Fibroblast of lung (primary cell): Measurements from ENCODE around the gene OSBP. TPM values are rescaled to one million over a fixed set of nuclear protein-coding genes. Genes with fewer than 3 reads are reported as not detected.

Experiments used
- DNase-seq, 2 donors: peaks; one replicate each; pipeline versions ENCODE4 v3.0.0 to v3.0.0-alpha.2; 2010; ENCODE audit warnings: low read depth in 2 of 2
- H2AFZ ChIP-seq: 2 replicates; pipeline ENCODE4 v1.5.1; 2012; ENCODE audit warnings: low read length, control low read depth, inconsistent platforms
- H3K27ac ChIP-seq: 2 replicates; pipeline ENCODE4 v1.5.1; 2011; ENCODE audit warnings: low read length, control low read depth; ENCODE audit not compliant: insufficient read depth
- H3K27me3 ChIP-seq: 2 replicates; pipeline ENCODE4 v1.5.1; 2011; ENCODE audit warnings: mild to moderate bottlenecking, low read length; ENCODE audit not compliant: control insufficient read depth, insufficient read depth
- H3K36me3 ChIP-seq: 2 replicates; pipeline ENCODE4 v1.5.1; 2011; ENCODE audit warnings: low read length; ENCODE audit not compliant: control insufficient read depth, insufficient read depth
- H3K4me1 ChIP-seq: 2 replicates; pipeline ENCODE4 v1.5.1; 2011; ENCODE audit warnings: low read length; ENCODE audit not compliant: control insufficient read depth, insufficient read depth; ENCODE audit errors: extremely low read depth
- H3K4me2 ChIP-seq: 2 replicates; pipeline ENCODE4 v1.5.1; 2011; ENCODE audit warnings: low read length, control low read depth; ENCODE audit not compliant: insufficient read depth; ENCODE audit errors: extremely low read depth
- H3K4me3 ChIP-seq, 4 experiments: fragments of 200-600 bp in 1 of 4; sonication (generic) in 1 of 4; replicated peaks in 1 of 4; 2 replicates each; pipeline ENCODE4 v1.5.1; 2011 to 2016; ENCODE audit warnings: low read length in 4 of 4, low read depth in 3 of 4, mild to moderate bottlenecking in 3 of 4, control low read depth in 2 of 4, inconsistent platforms in 1 of 4, mixed read lengths in 1 of 4; ENCODE audit not compliant: insufficient read depth in 1 of 4; ENCODE audit errors: control extremely low read depth in 1 of 4
- H3K79me2 ChIP-seq: 2 replicates; pipeline ENCODE4 v1.5.1; 2012; ENCODE audit warnings: mild to moderate bottlenecking, low read length, inconsistent platforms; ENCODE audit not compliant: control insufficient read depth, insufficient read depth
- H3K9ac ChIP-seq: 2 replicates; pipeline ENCODE4 v1.5.1; 2011; ENCODE audit warnings: mild to moderate bottlenecking, low read length, control low read depth; ENCODE audit not compliant: insufficient read depth
- H3K9me3 ChIP-seq: 2 replicates; pipeline ENCODE4 v1.5.1; 2012; ENCODE audit warnings: low read depth, low read length; ENCODE audit not compliant: control insufficient read depth, insufficient read depth
- H4K20me1 ChIP-seq: 2 replicates; pipeline ENCODE4 v1.5.1; 2011; ENCODE audit warnings: low read length; ENCODE audit not compliant: control insufficient read depth, insufficient read depth; ENCODE audit errors: extremely low read depth
- EZH2 ChIP-seq: IDR thresholded peaks from 2 replicates; pipeline ENCODE4 v1.5.1; 2012; ENCODE audit warnings: low read length, control low read depth, mild to moderate bottlenecking; ENCODE audit errors: missing control alignments
- polyA plus RNA-seq, 2 donors: library from polyadenylated mRNA; depleted of rRNA in 1 of 2; stranded (reverse) in 1 of 2; unstranded in 1 of 2; fragments of >200 nt; gene quantifications; 2 replicates each; pipeline ENCODE4 v1.2.1, GENCODE V29; 2011 to 2012; ENCODE audit warnings: missing spikeins in 1 of 2
- total RNA-seq: library from RNA; depleted of rRNA; stranded (reverse); fragments of >200 nt; gene quantifications from 2 replicates; pipeline ENCODE4 v1.2.1, GENCODE V29; 2014
- TF ChIP-seq, protein P1 (sequence below), 2 donors: IDR thresholded peaks in 1 of 2; conservative IDR thresholded peaks in 1 of 2; 1 replicate in 1 of 2; 2 replicates in 1 of 2; pipeline ENCODE4 v1.5.1; 2011 to 2012; ENCODE audit warnings: low read length in 2 of 2, control low read depth in 1 of 2, inconsistent platforms in 1 of 2, low read depth in 1 of 2, mild to moderate bottlenecking in 1 of 2

OSBP gene
- total and polyA plus RNA-seq, 2 donors (not counting 1 experiment from before 2014, with no cell fraction given) = 34.0 to 44.1 TPM

DNA sequence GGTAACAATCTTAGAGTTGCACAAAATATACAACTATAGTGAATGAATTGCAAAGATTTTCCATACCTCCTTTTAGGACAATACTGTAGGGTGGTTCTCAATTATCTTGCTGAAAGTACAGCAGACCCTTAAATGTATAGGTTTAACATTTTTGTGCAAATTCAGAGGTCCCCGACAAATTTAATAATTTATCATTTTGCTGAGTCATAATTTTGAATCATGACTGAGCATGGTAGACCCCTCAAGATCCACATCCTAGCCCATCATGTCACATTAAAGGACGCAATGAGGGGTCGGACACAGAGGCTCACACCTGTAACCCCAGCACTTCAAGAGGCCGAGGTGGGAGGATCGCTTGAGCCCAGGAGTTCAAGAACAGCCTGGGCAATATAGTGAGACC lies 43.5 kb downstream of the OSBP start:
- no peaks in the 10 kb centered on the region for H3K27me3 ChIP-seq
- H3K27ac ChIP-seq = no peak overlapping the region
- H3K36me3 ChIP-seq = peaks cover 5% of the 10 kb centered on the region
- no peak for DNase-seq
- no peak overlapping the region for H3K9ac ChIP-seq
- no peaks in the 10 kb centered on the region for H3K9me3 ChIP-seq
- no peaks in the 10 kb centered on the region for H4K20me1 ChIP-seq
- H2AFZ ChIP-seq = no peak overlapping the region
- H3K4me3 ChIP-seq = no peak overlapping the region
- TF ChIP-seq EZH2 = no peak
- TF ChIP-seq, protein P1, sequence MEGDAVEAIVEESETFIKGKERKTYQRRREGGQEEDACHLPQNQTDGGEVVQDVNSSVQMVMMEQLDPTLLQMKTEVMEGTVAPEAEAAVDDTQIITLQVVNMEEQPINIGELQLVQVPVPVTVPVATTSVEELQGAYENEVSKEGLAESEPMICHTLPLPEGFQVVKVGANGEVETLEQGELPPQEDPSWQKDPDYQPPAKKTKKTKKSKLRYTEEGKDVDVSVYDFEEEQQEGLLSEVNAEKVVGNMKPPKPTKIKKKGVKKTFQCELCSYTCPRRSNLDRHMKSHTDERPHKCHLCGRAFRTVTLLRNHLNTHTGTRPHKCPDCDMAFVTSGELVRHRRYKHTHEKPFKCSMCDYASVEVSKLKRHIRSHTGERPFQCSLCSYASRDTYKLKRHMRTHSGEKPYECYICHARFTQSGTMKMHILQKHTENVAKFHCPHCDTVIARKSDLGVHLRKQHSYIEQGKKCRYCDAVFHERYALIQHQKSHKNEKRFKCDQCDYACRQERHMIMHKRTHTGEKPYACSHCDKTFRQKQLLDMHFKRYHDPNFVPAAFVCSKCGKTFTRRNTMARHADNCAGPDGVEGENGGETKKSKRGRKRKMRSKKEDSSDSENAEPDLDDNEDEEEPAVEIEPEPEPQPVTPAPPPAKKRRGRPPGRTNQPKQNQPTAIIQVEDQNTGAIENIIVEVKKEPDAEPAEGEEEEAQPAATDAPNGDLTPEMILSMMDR (conservative IDR thresholded peaks at IDR 0.05 in 1 of 2, IDR thresholded peaks at IDR 0.05 in 1 of 2; ENCODE audit: low read depth in 1 of 2, low read length in 2 of 2) = no peak
- no peaks in the 10 kb centered on the region for H3K79me2 ChIP-seq
- no peak overlapping the region for H3K4me2 ChIP-seq
- peaks cover 17% of the 10 kb centered on the region for H3K4me1 ChIP-seq

GRCh38 chr11:59562292-59562691 lies 53.3 kb downstream of the OSBP start:
- Histone ChIP-seq H3K79me2 (no peaks in the 10 kb centered on the region), H3K4me3 (no peak overlapping the region), H3K9me3 (no peaks in the 10 kb centered on the region), H3K9ac (no peak overlapping the region), H3K4me2 (no peak overlapping the region), H4K20me1 (no peaks in the 10 kb centered on the region), H3K36me3 (no peaks in the 10 kb centered on the region), H3K27me3 (no peaks in the 10 kb centered on the region), H3K27ac (no peak overlapping the region), H3K4me1 (no peaks in the 10 kb centered on the region), H2AFZ (no peak overlapping the region)
- peak in 1 of 2 donors; percentile 19 for DNase-seq
- TF ChIP-seq, protein P1 (conservative IDR thresholded peaks at IDR 0.05 in 1 of 2, IDR thresholded peaks at IDR 0.05 in 1 of 2; ENCODE audit: low read depth in 1 of 2, low read length in 2 of 2) = no peak
- no peak for TF ChIP-seq EZH2

- H3K27ac ChIP-seq = peak overlapping the region; percentile 60
- no peaks in the 10 kb centered on the region for H3K27me3 ChIP-seq
- no peaks in the 10 kb centered on the region for H3K4me1 ChIP-seq
- peak overlapping the region; percentile 97 for H2AFZ ChIP-seq
- TF ChIP-seq EZH2 = no peak
- TF ChIP-seq, protein P1 (conservative IDR thresholded peaks at IDR 0.05 in 1 of 2, IDR thresholded peaks at IDR 0.05 in 1 of 2; ENCODE audit: low read depth in 1 of 2, low read length in 2 of 2) = no peak
- peak overlapping the region; percentile 68 for H3K9ac ChIP-seq
- DNase-seq = peak; percentile 80 to 82
- H3K36me3 ChIP-seq = no peaks in the 10 kb centered on the region
- H3K4me3 ChIP-seq = peak overlapping the region; percentile 79 to 100 (median 84)
- peak overlapping the region; percentile 95 for H3K4me2 ChIP-seq
- H4K20me1 ChIP-seq = no peaks in the 10 kb centered on the region
- no peaks in the 10 kb centered on the region for H3K79me2 ChIP-seq
- no peaks in the 10 kb centered on the region for H3K9me3 ChIP-seq
Measured at GRCh38 chr11:59560702-59561473, 54.7 kb downstream of the OSBP start.
